Left ventricle myocardium superior (tissue), 1 donor: ENCODE data around the gene CD9. TPM values are rescaled to one million over a fixed set of nuclear protein-coding genes. Genes with fewer than 3 reads are reported as not detected.

Experiments
- ATAC-seq: fragments of 200-7000 bp; cut with Tn5 transposase; one replicate; pipeline ENCODE4 v1.9.1; 2020; ENCODE audit warnings: mild to moderate bottlenecking, moderate library complexity
- DNase-seq: peaks from one replicate; pipeline ENCODE4 v3.0.0-alpha.2; 2020
- intact Hi-C: fragments of 100-400 bp; cut with micrococcal nuclease; formaldehyde crosslinking; loops from one replicate; pipeline ENCODE4 v1.11.0; 2022
- total RNA-seq: library from RNA; stranded (reverse); fragmentation: NEBNext Ultra II Directional; extraction: Animal tissue kit (Norgen Biotek cat#: 25700); gene quantifications from one replicate; pipeline ENCODE4 v1.2.1, GENCODE V29; 2021
- donor health status: DM: no; HTN: yes; CAD: no; lungs with severe emphysema.

The CD9 gene
- total RNA-seq, 1 donor from 2014 or later = 39.2 TPM

- ATAC-seq (no peak), DNase-seq (no peak)
- intact Hi-C loops = no loop called here
These were observed 64.3 kb downstream of the CD9 start for GRCh38 chr12:6264402-6265037.

- intact Hi-C loops = no loop called here
- no peak for ATAC-seq
- no peak for DNase-seq
These were observed 64.8 kb downstream of the CD9 start for GRCh38 chr12:6265038-6265405.

DNA sequence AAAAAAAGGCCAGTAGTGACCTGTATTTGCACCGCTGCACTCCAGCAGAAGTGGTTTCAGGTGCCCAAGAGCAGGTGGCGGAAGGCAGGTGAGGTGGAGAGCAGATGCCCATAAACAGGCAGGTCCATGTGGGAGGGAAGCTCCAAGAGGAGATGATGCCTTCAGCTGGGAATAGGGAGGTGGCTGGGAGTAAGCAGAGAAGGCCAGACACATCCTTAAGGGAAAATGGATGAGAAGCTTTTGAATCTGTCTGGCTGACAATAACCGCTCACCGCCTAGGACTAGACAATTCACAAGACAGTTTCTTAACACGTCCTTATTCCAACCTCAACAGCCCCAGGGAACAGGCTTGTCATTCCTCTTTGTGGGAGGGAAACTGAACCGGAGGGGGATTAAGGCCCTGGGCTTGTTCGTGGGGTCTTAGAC is 66.4 kb downstream of the CD9 start:
- no peak for ATAC-seq
- intact Hi-C loops = no loop called here
- no peak for DNase-seq

DNA sequence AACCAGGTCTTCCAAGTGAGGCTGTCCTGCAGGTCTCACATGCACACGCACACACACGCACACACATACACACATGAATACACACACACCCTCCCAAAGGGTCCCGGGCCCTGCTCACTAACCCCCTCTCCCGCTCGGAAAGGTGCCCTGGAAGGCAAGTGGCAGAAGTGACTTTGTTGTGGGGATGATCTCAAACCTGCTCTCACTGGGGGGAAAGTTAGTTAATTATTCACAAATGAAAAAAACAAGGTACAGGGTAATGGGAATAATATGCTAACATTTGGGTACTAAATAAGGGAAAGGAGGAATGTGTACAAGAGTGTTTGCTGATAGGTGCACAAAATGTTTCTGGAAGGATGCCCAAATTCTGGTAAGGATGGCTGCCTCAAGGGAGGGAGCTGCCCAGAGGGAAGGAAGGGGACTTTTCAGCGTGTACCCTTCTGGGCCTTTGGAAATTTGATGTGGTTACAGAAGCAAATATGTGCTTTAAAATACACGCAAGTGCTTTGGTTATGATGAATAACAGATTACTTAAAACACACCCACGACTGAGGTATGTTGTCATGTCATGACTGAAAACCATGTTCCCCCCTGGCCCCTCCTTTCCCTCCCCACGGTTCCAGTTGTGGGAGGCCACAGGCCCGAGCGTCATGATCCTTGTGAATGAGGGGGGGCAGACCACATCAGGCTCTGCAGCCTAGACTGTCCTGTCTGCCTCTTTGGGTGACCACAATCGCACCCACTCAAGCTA is 66.9 kb downstream of the CD9 start:
- DNase-seq (no peak), ATAC-seq (no peak)
- intact Hi-C loops = no loop called here

DNA sequence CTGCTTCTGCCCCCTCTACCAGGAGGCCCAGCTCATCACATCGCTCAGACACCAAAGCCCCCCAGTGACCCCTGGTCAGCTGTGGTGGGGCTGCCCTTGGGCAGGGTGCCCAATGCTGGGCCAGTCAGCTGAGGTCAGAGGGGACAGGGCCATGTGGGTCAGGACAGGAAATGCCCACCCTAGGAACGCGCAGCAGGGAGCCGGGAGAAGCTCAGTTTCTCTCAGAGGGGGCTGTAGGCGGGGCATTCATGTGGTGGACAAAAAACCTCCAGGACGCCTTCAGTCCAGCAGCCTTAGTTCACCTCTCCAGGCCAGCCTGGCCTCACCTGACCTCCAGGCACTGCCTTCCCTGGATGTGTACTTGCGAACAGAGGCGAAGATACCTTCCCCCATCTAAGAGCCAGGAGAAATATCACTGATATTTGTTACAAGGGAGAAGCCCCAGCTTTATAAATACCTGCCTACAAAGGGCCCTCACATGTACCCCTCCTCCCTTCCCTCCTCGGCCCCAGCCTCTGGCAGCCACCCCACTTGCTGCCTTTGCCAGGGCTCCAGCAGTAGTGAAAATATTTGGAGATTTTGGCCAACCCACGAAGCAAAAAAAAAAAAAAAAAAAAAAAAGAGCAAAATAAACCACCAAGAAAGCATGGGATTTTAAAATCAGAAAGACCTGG is 68.4 kb downstream of the CD9 start:
- intact Hi-C loops = no loop called here
- DNase-seq = no peak
- no peak for ATAC-seq

GRCh38 chr12:6269986-6270385 is 69.8 kb downstream of the CD9 start:
- DNase-seq (no peak), ATAC-seq (no peak)
- intact Hi-C loops = no loop called here

GRCh38 chr12:6271281-6271680 is 71.1 kb downstream of the CD9 start:
- ATAC-seq (no peak), DNase-seq (no peak)
- intact Hi-C loops = no loop called here

DNA sequence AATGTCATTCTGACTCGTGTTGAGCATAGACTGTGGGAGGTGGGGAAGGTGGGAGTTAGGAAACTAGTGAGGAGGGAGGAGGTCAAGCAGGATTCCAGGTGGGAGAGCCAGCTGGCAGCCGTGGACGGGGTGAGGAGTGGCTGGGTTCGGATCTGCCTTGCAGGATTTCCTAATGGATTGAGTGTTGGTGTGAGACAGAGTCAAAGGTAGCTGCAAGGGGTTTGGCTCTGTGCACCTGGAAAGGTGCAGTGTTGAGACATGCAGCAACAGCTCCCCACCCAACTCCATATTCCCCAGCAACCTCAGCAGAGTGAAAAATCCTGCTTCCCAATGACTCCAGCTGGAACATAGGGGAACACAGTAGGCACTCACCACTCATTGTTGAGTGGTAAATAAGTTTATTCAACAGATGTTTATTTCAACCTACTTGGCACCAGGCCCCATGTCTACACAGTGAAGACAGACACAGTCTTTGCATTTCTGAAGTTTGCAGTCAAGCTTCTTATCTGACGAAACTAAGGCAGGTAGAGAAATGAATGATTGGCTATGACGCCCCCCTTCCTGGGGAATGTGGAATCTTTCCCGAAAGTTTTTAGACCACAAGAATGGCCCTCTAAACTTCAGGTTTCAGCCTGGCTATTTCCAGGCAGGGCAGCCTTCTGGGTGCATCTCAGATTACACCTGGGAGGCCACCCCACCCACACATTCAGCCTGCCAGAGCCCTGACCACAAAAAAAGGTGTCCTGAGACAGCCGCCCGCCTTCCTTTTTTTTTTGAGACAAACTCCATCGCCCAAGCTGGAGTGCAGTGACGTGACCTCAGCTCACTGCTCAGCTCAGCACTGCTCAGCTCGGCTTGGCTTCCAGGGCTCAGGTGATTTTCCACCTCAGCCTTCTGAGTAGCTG is 72.4 kb downstream of the CD9 start:
- intact Hi-C loops = no loop called here
- ATAC-seq = no peak
- no peak for DNase-seq

- intact Hi-C loops = no loop called here
- DNase-seq = no peak
- no peak for ATAC-seq
These were observed 73.0 kb downstream of the CD9 start for GRCh38 chr12:6273205-6273540.

- intact Hi-C loops = no loop called here
- DNase-seq (no peak), ATAC-seq (no peak)
These were observed 73.5 kb downstream of the CD9 start for GRCh38 chr12:6273541-6274230.

GRCh38 chr12:6274231-6275221 is 74.3 kb downstream of the CD9 start:
- peak; percentile 11 for ATAC-seq
- peak; percentile 59 for DNase-seq
- intact Hi-C loops = no loop called here

GRCh38 chr12:6275928-6276887 is 76.0 kb downstream of the CD9 start:
- intact Hi-C loops = no loop called here
- DNase-seq (no peak), ATAC-seq (no peak)

GRCh38 chr12:6276956-6277620 is 76.9 kb downstream of the CD9 start:
- DNase-seq (no peak), ATAC-seq (no peak)
- intact Hi-C loops = no loop called here

- DNase-seq (no peak), ATAC-seq (no peak)
- intact Hi-C loops = no loop called here
These were observed 77.8 kb downstream of the CD9 start for GRCh38 chr12:6277982-6278438.

GRCh38 chr12:6278439-6279255 is 78.4 kb downstream of the CD9 start:
- intact Hi-C loops = no loop called here
- DNase-seq (peak; percentile 92), ATAC-seq (peak; percentile 95)
